ENCODE data around the gene BTG4.

DNA sequence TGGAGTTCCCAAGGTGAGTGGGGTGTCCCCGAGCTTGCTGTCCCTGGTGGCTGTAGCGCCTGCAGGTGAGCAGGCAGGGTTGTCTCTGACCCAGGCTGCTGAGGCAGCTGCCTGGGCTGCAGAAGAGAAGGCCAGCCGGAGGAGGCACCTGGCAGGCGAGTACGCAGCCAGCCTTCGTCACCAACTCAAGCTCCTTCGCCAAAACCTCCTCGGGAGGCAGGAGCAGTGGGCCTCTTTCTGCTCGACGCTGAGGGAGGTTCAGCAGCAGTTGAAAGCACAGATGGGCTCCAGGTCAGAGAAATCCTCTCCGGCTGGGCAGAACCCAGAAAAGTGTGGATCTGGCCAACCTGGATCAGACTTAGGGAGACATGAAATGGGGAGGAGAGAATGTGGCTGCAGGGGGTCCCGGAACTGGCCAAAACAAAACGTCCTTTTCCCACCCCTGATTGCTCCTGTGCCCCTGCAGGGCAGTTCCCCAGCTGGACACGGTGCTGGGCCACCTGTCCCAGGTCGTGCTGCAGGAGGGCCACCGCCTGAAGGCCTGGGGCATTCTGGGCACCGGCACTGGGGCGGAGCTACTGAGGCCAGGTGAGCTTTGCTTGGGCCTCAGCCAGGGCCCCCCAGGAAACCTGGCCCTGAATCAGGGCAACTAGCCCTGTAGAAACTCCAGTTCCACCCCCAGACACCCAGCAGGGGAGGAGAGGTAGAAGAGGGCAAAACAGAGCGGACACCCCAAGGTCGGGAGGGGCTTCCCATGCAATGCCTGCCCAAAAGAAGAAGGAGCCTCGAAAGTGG lies 56.7 kb downstream of the BTG4 start:
- no peak for TF ChIP-seq EZH2phosphoT487 (IDR thresholded peaks at IDR 0.05; ENCODE audit: low read depth)
- TF ChIP-seq CTCF (IDR thresholded peaks at IDR 0.05; ENCODE audit: low read depth, low read length), result no peak
